ENCODE results near the gene GATAD2A. TPM values are rescaled to one million over a fixed set of nuclear protein-coding genes. Genes with fewer than 3 reads are reported as not detected.

The GATAD2A gene
- total and polyA plus RNA-seq, 9 of the 15 experiments (the other 6 are each of a cell fraction or from before 2014, with no cell fraction given), result 2.4 to 226 (median 44.2) TPM

DNA sequence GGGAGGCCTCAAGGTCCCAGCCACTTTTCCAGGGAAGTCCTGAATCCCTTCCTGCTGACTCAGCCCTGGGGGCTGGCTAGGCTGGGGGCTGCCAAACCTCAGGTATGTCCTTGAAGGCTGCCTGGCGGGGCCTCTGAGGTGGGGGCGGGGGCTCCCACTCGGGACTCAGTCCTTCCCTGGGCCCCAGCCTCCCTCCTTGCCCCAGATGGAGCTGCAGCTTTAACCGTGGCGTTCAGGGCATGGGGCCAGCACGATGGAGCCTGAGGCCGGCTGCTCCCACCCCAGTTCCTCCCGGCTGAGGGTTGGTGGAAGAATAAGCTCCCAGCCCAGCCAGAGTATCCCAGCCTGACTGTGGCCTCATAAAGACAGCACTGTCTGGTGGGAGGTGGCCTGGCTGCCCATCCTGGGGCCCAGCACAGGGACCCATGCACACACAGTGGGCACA lies 145.0 kb downstream of the GATAD2A start:
- no peak overlapping the region for H3K4me2 ChIP-seq (ENCODE audit: insufficient read depth, low read length)
- H3K9me1 ChIP-seq (ENCODE audit: control insufficient read depth, insufficient read depth, low read length), result no peaks in the 10 kb centered on the region
- FAIRE-seq, result no peak
- no peaks in the 10 kb centered on the region for H3K79me2 ChIP-seq (ENCODE audit: control insufficient read depth, insufficient read depth, low read length)
- BruUV-seq (replicated peaks), result no TSS peak
- CTCF ChIA-PET (ENCODE audit: low intra/inter-chr PET ratio), result no interaction called here
- in situ Hi-C loops (cut with MboI), result loop anchor here (10.0 kb wide), 1 partner anchor 404 kb away; no protein-coding TSS in a partner anchor
- intact Hi-C loops (cut with micrococcal nuclease), result loop anchor here (5.0 kb wide), 1 partner anchor 92 kb away; the partner anchor contains the start of gene GMIP
- H3K36me3 ChIP-seq (ENCODE audit: control insufficient read depth, insufficient read depth, low read length), result no peaks in the 10 kb centered on the region
- no peak for ATAC-seq
- H3K4me3 ChIP-seq, result no peak overlapping the region
- H3K9ac ChIP-seq (ENCODE audit: insufficient read depth in 1 of 2, low read depth in 2 of 2, low read length in 2 of 2), result no peak overlapping the region
- H3K9me3 ChIP-seq (replicated peaks; ENCODE audit: control insufficient read depth, insufficient read depth, low read depth, low read length), result no peaks in the 10 kb centered on the region
- 2% methylated on average over 4 of the region's 8 CpGs for WGBS (ENCODE audit: insufficient coverage, low coverage, missing lambda C conversion rate)
- peaks cover 5 to 48% of the 10 kb centered on the region in 2 experiments for H3K27me3 ChIP-seq (ENCODE audit: control insufficient read depth in 2 of 2, insufficient read depth in 2 of 2, low read length in 2 of 2)
- peaks cover 0 to 41% of the 10 kb centered on the region in 2 experiments; a peak in 2 of 5 replicates for H3K4me1 ChIP-seq (replicated peaks in 1 of 2; ENCODE audit: control insufficient read depth in 2 of 2, insufficient read depth in 2 of 2, low read length in 2 of 2)
- POLR2A ChIA-PET, result interaction anchor here (1.2 to 1.9 kb wide), 2 partner anchors 20 to 69 kb away, joined by 3 to 7 read pairs; no protein-coding TSS in a partner anchor
- no peak overlapping the region for H3K27ac ChIP-seq (ENCODE audit: extremely low read depth, low read depth, low read length)
- no peak overlapping the region for H2AFZ ChIP-seq (ENCODE audit: low read depth, low read length)
- 0 out of 2 replicates have a peak, but pooled peaks cover 5% of the 10 kb centered on the region for H4K20me1 ChIP-seq (replicated peaks; ENCODE audit: control insufficient read depth, insufficient read depth, low read length)
- no peak for DNase-seq (ENCODE audit: extremely low read depth in 1 of 4, low spot score in 3 of 4)
- TF ChIP-seq ETS2 (tag; IDR thresholded peaks at IDR 0.05; ENCODE audit: borderline replicate concordance, poor library complexity, severe bottlenecking), result no peak
- TF ChIP-seq SPI1 (IDR thresholded peaks at IDR 0.05; ENCODE audit: borderline replicate concordance, low read depth, low read length), result no peak
- TF ChIP-seq GATAD2A (IDR thresholded peaks at IDR 0.05), result no peak
- no peak for TF ChIP-seq FOXP1 (CRISPR knock-in tag; IDR thresholded peaks at IDR 0.05)
- TF ChIP-seq, protein P1, sequence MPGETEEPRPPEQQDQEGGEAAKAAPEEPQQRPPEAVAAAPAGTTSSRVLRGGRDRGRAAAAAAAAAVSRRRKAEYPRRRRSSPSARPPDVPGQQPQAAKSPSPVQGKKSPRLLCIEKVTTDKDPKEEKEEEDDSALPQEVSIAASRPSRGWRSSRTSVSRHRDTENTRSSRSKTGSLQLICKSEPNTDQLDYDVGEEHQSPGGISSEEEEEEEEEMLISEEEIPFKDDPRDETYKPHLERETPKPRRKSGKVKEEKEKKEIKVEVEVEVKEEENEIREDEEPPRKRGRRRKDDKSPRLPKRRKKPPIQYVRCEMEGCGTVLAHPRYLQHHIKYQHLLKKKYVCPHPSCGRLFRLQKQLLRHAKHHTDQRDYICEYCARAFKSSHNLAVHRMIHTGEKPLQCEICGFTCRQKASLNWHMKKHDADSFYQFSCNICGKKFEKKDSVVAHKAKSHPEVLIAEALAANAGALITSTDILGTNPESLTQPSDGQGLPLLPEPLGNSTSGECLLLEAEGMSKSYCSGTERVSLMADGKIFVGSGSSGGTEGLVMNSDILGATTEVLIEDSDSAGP (CRISPR knock-in tag; IDR thresholded peaks at IDR 0.05), result no peak
- TF ChIP-seq, protein P2, sequence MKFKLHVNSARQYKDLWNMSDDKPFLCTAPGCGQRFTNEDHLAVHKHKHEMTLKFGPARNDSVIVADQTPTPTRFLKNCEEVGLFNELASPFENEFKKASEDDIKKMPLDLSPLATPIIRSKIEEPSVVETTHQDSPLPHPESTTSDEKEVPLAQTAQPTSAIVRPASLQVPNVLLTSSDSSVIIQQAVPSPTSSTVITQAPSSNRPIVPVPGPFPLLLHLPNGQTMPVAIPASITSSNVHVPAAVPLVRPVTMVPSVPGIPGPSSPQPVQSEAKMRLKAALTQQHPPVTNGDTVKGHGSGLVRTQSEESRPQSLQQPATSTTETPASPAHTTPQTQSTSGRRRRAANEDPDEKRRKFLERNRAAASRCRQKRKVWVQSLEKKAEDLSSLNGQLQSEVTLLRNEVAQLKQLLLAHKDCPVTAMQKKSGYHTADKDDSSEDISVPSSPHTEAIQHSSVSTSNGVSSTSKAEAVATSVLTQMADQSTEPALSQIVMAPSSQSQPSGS (CRISPR knock-in tag; IDR thresholded peaks at IDR 0.05), result no peak
- TF ChIP-seq POLR2B (IDR thresholded peaks at IDR 0.05; ENCODE audit: low read depth, partially characterized antibody), result no peak
- no peak for TF ChIP-seq SMARCE1 (IDR thresholded peaks at IDR 0.05)
- TF ChIP-seq KDM1A (IDR thresholded peaks at IDR 0.05), result no peak
- TF ChIP-seq BCOR (IDR thresholded peaks at IDR 0.05), result no peak
- TF ChIP-seq, protein P3, sequence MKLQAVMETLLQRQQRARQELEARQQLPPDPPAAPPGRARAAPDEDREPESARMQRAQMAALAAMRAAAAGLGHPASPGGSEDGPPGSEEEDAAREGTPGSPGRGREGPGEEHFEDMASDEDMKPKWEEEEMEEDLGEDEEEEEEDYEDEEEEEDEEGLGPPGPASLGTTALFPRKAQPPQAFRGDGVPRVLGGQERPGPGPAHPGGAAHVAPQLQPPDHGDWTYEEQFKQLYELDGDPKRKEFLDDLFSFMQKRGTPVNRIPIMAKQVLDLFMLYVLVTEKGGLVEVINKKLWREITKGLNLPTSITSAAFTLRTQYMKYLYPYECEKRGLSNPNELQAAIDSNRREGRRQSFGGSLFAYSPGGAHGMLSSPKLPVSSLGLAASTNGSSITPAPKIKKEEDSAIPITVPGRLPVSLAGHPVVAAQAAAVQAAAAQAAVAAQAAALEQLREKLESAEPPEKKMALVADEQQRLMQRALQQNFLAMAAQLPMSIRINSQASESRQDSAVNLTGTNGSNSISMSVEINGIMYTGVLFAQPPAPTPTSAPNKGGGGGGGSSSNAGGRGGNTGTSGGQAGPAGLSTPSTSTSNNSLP (IDR thresholded peaks at IDR 0.05; ENCODE audit: borderline replicate concordance, low read depth, low read length), result no peak
- no peak for TF ChIP-seq FOXA3 (CRISPR knock-in tag; conservative IDR thresholded peaks at IDR 0.05 in 1 of 2, IDR thresholded peaks at IDR 0.05 in 1 of 2)
- no peak for TF ChIP-seq ZKSCAN1 (IDR thresholded peaks at IDR 0.05; ENCODE audit: low read depth, low read length)
- TF ChIP-seq, protein P4, sequence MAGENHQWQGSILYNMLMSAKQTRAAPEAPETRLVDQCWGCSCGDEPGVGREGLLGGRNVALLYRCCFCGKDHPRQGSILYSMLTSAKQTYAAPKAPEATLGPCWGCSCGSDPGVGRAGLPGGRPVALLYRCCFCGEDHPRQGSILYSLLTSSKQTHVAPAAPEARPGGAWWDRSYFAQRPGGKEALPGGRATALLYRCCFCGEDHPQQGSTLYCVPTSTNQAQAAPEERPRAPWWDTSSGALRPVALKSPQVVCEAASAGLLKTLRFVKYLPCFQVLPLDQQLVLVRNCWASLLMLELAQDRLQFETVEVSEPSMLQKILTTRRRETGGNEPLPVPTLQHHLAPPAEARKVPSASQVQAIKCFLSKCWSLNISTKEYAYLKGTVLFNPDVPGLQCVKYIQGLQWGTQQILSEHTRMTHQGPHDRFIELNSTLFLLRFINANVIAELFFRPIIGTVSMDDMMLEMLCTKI (IDR thresholded peaks at IDR 0.05; ENCODE audit: partially characterized antibody), result no peak
- no peak for TF ChIP-seq ZNF3 (CRISPR knock-in tag; IDR thresholded peaks at IDR 0.05)
